ENCODE measurements around the gene MRPL12. TPM values are rescaled to one million over a fixed set of nuclear protein-coding genes. Genes with fewer than 3 reads are reported as not detected.

MRPL12 gene
- total RNA-seq, 1 experiment from 2014 or later: 139 TPM

- TF ChIP-seq, protein P1, sequence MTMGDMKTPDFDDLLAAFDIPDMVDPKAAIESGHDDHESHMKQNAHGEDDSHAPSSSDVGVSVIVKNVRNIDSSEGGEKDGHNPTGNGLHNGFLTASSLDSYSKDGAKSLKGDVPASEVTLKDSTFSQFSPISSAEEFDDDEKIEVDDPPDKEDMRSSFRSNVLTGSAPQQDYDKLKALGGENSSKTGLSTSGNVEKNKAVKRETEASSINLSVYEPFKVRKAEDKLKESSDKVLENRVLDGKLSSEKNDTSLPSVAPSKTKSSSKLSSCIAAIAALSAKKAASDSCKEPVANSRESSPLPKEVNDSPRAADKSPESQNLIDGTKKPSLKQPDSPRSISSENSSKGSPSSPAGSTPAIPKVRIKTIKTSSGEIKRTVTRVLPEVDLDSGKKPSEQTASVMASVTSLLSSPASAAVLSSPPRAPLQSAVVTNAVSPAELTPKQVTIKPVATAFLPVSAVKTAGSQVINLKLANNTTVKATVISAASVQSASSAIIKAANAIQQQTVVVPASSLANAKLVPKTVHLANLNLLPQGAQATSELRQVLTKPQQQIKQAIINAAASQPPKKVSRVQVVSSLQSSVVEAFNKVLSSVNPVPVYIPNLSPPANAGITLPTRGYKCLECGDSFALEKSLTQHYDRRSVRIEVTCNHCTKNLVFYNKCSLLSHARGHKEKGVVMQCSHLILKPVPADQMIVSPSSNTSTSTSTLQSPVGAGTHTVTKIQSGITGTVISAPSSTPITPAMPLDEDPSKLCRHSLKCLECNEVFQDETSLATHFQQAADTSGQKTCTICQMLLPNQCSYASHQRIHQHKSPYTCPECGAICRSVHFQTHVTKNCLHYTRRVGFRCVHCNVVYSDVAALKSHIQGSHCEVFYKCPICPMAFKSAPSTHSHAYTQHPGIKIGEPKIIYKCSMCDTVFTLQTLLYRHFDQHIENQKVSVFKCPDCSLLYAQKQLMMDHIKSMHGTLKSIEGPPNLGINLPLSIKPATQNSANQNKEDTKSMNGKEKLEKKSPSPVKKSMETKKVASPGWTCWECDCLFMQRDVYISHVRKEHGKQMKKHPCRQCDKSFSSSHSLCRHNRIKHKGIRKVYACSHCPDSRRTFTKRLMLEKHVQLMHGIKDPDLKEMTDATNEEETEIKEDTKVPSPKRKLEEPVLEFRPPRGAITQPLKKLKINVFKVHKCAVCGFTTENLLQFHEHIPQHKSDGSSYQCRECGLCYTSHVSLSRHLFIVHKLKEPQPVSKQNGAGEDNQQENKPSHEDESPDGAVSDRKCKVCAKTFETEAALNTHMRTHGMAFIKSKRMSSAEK (CRISPR knock-in tag; IDR thresholded peaks at IDR 0.05; ENCODE audit: borderline replicate concordance): no peak
- TF ChIP-seq FOXJ3 (CRISPR knock-in tag; IDR thresholded peaks at IDR 0.05; ENCODE audit: borderline replicate concordance) (no peak), NFATC4 (CRISPR knock-in tag; IDR thresholded peaks at IDR 0.05) (no peak), JAZF1 (CRISPR knock-in tag; IDR thresholded peaks at IDR 0.05) (no peak), FOXP1 (CRISPR knock-in tag; IDR thresholded peaks at IDR 0.05; ENCODE audit: borderline replicate concordance) (no peak), CBFB (CRISPR knock-in tag; IDR thresholded peaks at IDR 0.05; ENCODE audit: low read depth) (no peak)
- TF ChIP-seq, protein P2, sequence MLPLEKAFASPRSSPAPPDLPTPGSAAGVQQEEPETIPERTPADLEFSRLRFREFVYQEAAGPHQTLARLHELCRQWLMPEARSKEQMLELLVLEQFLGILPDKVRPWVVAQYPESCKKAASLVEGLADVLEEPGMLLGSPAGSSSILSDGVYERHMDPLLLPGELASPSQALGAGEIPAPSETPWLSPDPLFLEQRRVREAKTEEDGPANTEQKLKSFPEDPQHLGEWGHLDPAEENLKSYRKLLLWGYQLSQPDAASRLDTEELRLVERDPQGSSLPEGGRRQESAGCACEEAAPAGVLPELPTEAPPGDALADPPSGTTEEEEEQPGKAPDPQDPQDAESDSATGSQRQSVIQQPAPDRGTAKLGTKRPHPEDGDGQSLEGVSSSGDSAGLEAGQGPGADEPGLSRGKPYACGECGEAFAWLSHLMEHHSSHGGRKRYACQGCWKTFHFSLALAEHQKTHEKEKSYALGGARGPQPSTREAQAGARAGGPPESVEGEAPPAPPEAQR (CRISPR knock-in tag; IDR thresholded peaks at IDR 0.05): no peak
- POLR2A ChIA-PET: no interaction called here
- CTCF ChIA-PET: no interaction called here
- peaks cover 14% of the 10 kb centered on the region for H3K4me1 Mint-ChIP-seq
- DNase-seq (ENCODE audit: low spot score) (no peak), ATAC-seq (no peak)
- H3K27me3 Mint-ChIP-seq (ENCODE audit: low read depth): no peaks in the 10 kb centered on the region; the same call in 1 of the 2 replicates
- H3K4me3 Mint-ChIP-seq: no peak overlapping the region
- H3K27ac Mint-ChIP-seq: no peak overlapping the region
- no peaks in the 10 kb centered on the region for H3K36me3 Mint-ChIP-seq
- no peaks in the 10 kb centered on the region for H3K9me3 Mint-ChIP-seq
Observed at GRCh38 chr17:81656835-81657234, 46.3 kb upstream of the MRPL12 start.

GRCh38 chr17:81659038-81659437, 44.1 kb upstream of the MRPL12 start:
- no peak for ATAC-seq
- no peaks in the 10 kb centered on the region for H3K36me3 Mint-ChIP-seq
- POLR2A ChIA-PET: no interaction called here
- H3K4me1 Mint-ChIP-seq: peaks cover 2% of the 10 kb centered on the region
- H3K4me3 Mint-ChIP-seq: no peak overlapping the region
- H3K27me3 Mint-ChIP-seq (ENCODE audit: low read depth): no peaks in the 10 kb centered on the region; the same call in 1 of the 2 replicates
- TF ChIP-seq EMX1 (CRISPR knock-in tag; IDR thresholded peaks at IDR 0.05): no peak
- TF ChIP-seq, protein P3, sequence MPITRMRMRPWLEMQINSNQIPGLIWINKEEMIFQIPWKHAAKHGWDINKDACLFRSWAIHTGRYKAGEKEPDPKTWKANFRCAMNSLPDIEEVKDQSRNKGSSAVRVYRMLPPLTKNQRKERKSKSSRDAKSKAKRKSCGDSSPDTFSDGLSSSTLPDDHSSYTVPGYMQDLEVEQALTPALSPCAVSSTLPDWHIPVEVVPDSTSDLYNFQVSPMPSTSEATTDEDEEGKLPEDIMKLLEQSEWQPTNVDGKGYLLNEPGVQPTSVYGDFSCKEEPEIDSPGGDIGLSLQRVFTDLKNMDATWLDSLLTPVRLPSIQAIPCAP (CRISPR knock-in tag; IDR thresholded peaks at IDR 0.05): no peak
- TF ChIP-seq RORB (CRISPR knock-in tag; IDR thresholded peaks at IDR 0.05): no peak
- TF ChIP-seq FOXP1 (CRISPR knock-in tag; IDR thresholded peaks at IDR 0.05; ENCODE audit: borderline replicate concordance): no peak
- no peak for TF ChIP-seq TEAD4 (CRISPR knock-in tag; IDR thresholded peaks at IDR 0.05)
- TF ChIP-seq ZNF263 (CRISPR knock-in tag; IDR thresholded peaks at IDR 0.05; ENCODE audit: low read depth): no peak
- TF ChIP-seq, protein P4, sequence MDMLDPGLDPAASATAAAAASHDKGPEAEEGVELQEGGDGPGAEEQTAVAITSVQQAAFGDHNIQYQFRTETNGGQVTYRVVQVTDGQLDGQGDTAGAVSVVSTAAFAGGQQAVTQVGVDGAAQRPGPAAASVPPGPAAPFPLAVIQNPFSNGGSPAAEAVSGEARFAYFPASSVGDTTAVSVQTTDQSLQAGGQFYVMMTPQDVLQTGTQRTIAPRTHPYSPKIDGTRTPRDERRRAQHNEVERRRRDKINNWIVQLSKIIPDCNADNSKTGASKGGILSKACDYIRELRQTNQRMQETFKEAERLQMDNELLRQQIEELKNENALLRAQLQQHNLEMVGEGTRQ (CRISPR knock-in tag; IDR thresholded peaks at IDR 0.05): no peak
- TF ChIP-seq ESRRA (CRISPR knock-in tag; IDR thresholded peaks at IDR 0.05; ENCODE audit: borderline replicate concordance): no peak
- no peak for TF ChIP-seq ZNF317 (CRISPR knock-in tag; IDR thresholded peaks at IDR 0.05; ENCODE audit: borderline replicate concordance, low read depth)
- H3K27ac Mint-ChIP-seq: no peak overlapping the region
- no peak for DNase-seq (ENCODE audit: low spot score)
- CTCF ChIA-PET: no interaction called here
- H3K9me3 Mint-ChIP-seq: no peaks in the 10 kb centered on the region

DNA sequence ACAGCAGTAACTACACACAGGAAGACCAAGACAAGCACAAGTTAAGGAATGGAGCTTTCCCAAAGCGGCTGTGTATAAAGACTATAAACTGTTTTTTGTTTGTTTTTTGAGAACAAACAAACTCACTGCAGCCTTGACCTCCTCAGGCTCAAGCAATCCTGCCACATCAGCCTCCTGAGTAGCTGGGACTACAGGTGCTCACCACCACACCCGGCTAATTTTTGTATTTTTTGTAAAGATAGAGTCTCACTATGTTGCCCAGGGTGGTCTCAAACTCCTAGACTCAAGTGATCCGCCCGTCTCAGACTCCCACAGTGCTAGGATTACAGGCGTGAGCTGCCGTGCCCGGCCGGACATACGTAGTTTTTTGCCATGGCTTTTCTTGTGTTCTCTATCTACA, 42.7 kb upstream of the MRPL12 start:
- no peak overlapping the region for H3K4me3 Mint-ChIP-seq
- CTCF ChIA-PET: interaction anchor here (1.1 kb wide), 1 partner anchor 33 kb away, joined by 3 read pairs; no protein-coding TSS in a partner anchor
- peaks cover under 1% of the 10 kb centered on the region; the same call in 1 of the 2 replicates for H3K4me1 Mint-ChIP-seq
- peaks cover 4% of the 10 kb centered on the region for H3K36me3 Mint-ChIP-seq
- no peak for TF ChIP-seq ZBTB21 (CRISPR knock-in tag; IDR thresholded peaks at IDR 0.05; ENCODE audit: borderline replicate concordance)
- no peak for TF ChIP-seq CBFB (CRISPR knock-in tag; IDR thresholded peaks at IDR 0.05; ENCODE audit: low read depth)
- TF ChIP-seq ZNF121 (CRISPR knock-in tag; IDR thresholded peaks at IDR 0.05): no peak
- TF ChIP-seq, protein P5, sequence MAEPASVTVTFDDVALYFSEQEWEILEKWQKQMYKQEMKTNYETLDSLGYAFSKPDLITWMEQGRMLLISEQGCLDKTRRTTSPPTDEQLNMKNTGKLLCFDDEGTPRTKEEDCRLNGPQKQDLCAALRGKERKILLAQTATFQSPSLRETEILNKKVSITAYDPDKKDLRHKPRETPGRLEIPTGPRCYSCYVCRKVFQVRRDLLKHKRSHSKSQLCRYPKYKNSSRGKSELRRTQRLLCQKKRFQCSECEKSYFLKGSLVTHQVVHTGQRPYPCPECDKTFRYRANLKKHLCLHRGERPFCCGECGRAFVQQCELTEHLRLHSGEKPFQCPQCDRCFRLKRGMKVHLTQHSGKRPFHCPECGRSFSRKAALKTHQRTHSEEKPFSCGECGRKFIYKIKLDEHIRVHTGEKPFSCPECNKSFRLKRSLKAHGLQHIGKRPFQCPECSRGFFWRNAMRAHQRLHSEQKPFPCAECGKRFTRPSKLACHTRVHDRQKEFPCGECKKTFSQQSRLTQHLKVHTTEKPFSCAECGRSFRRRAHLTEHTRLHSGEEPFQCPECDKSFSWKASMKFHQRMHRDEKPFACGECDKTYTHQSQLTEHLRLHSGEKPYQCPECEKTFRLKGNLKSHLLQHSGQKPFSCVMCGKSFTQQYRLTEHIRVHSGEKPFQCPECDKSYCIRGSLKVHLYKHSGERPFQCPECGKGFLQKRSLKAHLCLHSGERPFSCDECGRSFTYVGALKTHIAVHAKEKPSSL (CRISPR knock-in tag; conservative IDR thresholded peaks at IDR 0.05): no peak
- no peak overlapping the region for H3K27ac Mint-ChIP-seq
- no peak for DNase-seq (ENCODE audit: low spot score)
- H3K27me3 Mint-ChIP-seq (ENCODE audit: low read depth): no peaks in the 10 kb centered on the region
- no peak for ATAC-seq
- no peaks in the 10 kb centered on the region for H3K9me3 Mint-ChIP-seq
- POLR2A ChIA-PET: no interaction called here

Data from WTC11 (cell line).